Effector memory CD8-positive, alpha-beta T cell (primary cell): ENCODE measurements around the gene FUT2.
"Not testable (repeated sequence)": the region's sequence is repeated elsewhere in the genome, so short reads cannot be mapped to it uniquely, and the experiment has no call there.

Source experiments
- ATAC-seq: fragments of 150-1000 bp; cut with Tn5 transposase; replicated peaks from 2 replicates; pipeline ENCODE4 v1.10.0; 2021; ENCODE audit warnings: mild to moderate bottlenecking, moderate library complexity
- DNase-seq, 3 experiments: peaks; one replicate each; pipeline ENCODE4 v3.0.0; 2021
- H3K27ac Mint-ChIP-seq, 2 donors: one replicate each; pipeline ENCODE4 v1.8.0; 2022; ENCODE audit warnings: mild to moderate bottlenecking in 2 of 2, mixed read lengths in 2 of 2, moderate library complexity in 2 of 2
- H3K27me3 Mint-ChIP-seq, 2 donors: one replicate each; pipeline ENCODE4 v1.8.0; 2022; ENCODE audit warnings: mixed read lengths in 2 of 2
- H3K36me3 Mint-ChIP-seq: one replicate; pipeline ENCODE4 v1.8.0; 2022; ENCODE audit warnings: mild to moderate bottlenecking, moderate library complexity, mixed read lengths; ENCODE audit not compliant: insufficient read depth
- H3K4me1 Mint-ChIP-seq, 2 donors: one replicate each; pipeline ENCODE4 v1.8.0; 2022; ENCODE audit warnings: low read depth in 2 of 2, mixed read lengths in 2 of 2
- H3K4me3 Mint-ChIP-seq, 2 donors: one replicate each; pipeline ENCODE4 v1.8.0; 2022; ENCODE audit warnings: mild to moderate bottlenecking in 2 of 2, mixed read lengths in 2 of 2, moderate library complexity in 2 of 2
- H3K9me3 Mint-ChIP-seq, 2 donors: one replicate each; pipeline ENCODE4 v1.8.0; 2022; ENCODE audit warnings: mixed read lengths in 2 of 2

The FUT2 gene

DNA sequence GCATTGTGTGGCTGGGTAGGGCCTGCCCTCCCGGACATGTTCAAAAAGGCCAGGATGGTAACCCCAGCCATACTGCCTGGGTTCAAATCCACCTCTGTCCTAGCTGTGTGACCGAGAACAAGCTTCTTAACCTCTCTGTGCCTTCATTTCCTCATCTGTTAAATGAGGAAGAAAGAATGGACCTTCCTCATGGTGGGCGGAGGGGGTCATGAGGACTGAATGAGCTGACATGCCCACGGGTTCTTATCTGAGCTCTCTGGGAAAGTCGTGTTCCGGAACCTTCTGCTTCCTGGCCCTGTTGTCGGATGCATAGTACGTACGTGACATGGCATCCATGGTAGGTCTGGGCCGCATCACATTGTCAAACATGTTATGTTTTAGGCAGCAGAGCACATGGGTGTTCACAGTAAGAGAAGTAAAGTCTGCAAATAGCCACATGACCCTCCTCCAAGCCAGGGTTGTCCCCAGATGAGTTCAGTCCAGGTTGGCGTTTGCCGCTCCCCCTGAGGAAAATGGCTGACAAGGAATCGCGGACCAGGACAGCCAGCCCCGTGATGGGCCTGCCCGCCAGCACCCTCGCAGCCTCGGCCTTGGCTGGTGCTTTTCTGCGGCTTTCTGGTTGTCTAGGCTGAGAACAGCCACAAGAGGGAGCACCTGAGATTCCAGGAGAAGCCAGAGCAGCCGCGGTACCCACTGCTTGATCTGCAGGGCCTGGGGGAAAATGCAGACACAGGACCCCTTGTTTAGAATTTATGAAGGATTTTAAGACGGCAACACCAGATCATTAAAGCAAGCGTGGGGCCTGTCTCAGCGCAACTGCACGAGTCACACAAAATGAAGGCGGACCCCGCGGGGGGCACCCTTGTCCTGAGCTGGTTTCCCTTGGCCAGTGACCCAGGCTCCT lies 20.6 kb upstream of the FUT2 start:
- DNase-seq (peak; percentile 75 to 76 (median 75)), ATAC-seq (peak; percentile 96)
- H3K27me3 Mint-ChIP-seq = no peaks in the 10 kb centered on the region
- peak overlapping the region in 1 of 2 donors; percentile 60 for H3K27ac Mint-ChIP-seq
- peaks cover 5 to 6% of the 10 kb centered on the region in 2 donors for H3K4me1 Mint-ChIP-seq
- no peaks in the 10 kb centered on the region for H3K36me3 Mint-ChIP-seq
- no peaks in the 10 kb centered on the region for H3K9me3 Mint-ChIP-seq
- H3K4me3 Mint-ChIP-seq = peak overlapping the region in 1 of 2 donors; percentile 33

DNA sequence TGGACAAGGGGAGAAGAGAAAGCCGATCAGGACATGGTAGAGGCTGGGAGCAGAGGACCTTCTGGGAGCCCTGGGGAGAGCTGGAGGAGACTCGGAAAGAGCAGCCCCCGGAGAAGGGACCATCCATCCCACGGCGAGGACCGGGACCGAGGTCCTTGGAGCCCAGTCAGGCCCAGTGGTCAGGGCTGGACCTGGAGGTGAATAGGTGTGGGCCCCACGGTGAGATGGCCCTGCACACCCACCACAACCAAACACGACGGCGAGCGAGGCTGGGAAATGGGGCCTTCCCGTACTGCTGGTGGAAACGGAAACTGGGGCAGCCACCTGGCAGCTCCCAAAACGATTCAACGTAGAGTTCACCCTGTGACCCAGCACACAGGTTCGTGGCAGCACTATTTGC lies 19.3 kb upstream of the FUT2 start:
- Mint-ChIP-seq H3K36me3 (no peaks in the 10 kb centered on the region), H3K27ac (no peak overlapping the region), H3K27me3 (no peaks in the 10 kb centered on the region), H3K9me3 (no peaks in the 10 kb centered on the region), H3K4me3 (no peak overlapping the region), H3K4me1 (peaks cover 5 to 6% of the 10 kb centered on the region in 2 donors)
- DNase-seq = no peak
- no peak for ATAC-seq

DNA sequence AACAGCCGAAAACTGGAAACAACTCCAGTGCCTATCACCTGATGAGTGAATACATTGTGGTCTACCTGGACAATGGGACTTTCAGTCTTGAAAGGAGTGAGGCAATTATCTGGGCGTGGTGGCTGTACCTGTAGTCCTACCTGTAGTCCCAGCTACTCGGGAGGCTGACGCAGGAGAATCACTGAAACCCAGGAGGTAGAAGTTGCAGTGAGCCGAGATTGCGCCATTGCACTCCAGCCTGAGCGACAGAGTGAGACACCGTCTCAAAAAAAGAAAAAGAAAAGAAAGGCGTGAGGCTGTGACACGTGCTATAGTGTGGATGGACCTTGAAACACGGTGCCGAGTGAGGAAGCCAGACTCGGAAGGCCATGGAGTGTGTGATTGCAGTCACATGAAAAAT lies 18.9 kb upstream of the FUT2 start:
- no peak for DNase-seq
- ATAC-seq = no peak
- Mint-ChIP-seq H3K4me3 (no peak overlapping the region), H3K27ac (no peak overlapping the region), H3K4me1 (peaks cover 5 to 6% of the 10 kb centered on the region in 2 donors), H3K27me3 (no peaks in the 10 kb centered on the region), H3K9me3 (no peaks in the 10 kb centered on the region), H3K36me3 (no peaks in the 10 kb centered on the region)

DNA sequence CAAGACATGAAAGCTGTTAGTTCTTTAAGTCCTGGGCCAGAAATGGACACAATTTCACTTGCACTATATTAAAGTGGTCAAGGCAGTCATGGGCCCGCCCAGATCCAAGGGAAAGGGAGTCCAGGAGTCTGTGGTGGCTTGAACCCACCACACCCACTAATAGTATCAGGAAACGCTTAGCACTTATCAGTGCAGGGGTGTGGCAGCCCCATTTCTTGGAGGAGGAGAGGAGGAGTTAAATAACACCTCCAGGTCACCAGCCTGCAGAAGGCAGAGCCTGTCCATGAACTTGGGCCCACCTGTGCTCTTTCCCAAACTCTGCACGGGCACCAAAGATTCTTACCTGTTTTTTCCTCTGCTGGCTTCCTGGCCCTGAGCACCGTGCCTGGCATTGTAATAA lies 17.6 kb upstream of the FUT2 start:
- no peaks in the 10 kb centered on the region for H3K36me3 Mint-ChIP-seq
- ATAC-seq (no peak), DNase-seq (no peak)
- peaks cover 5 to 6% of the 10 kb centered on the region in 2 donors for H3K4me1 Mint-ChIP-seq
- no peaks in the 10 kb centered on the region for H3K9me3 Mint-ChIP-seq
- no peak overlapping the region for H3K27ac Mint-ChIP-seq
- H3K4me3 Mint-ChIP-seq = no peak overlapping the region
- no peaks in the 10 kb centered on the region for H3K27me3 Mint-ChIP-seq

DNA sequence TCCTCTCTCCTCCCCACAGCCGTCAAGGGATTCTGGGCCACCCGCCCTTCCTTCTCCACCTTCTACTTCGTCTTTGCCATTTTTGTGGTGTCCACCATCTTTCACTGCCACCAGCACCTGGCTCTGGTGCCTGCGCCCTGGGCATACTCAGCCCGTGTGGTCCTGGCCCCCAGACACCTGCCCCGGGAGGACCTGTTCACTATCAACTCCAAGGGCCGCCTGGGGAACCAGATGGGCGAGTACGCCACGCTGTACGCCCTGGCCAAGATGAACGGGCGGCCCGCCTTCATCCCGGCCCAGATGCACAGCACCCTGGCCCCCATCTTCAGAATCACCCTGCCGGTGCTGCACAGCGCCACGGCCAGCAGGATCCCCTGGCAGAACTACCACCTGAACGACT lies 15.8 kb upstream of the FUT2 start:
- H3K27ac Mint-ChIP-seq, H3K27me3 Mint-ChIP-seq, H3K4me1 Mint-ChIP-seq, H3K9me3 Mint-ChIP-seq, ATAC-seq, H3K4me3 Mint-ChIP-seq, H3K36me3 Mint-ChIP-seq, DNase-seq: not testable (repeated sequence)

DNA sequence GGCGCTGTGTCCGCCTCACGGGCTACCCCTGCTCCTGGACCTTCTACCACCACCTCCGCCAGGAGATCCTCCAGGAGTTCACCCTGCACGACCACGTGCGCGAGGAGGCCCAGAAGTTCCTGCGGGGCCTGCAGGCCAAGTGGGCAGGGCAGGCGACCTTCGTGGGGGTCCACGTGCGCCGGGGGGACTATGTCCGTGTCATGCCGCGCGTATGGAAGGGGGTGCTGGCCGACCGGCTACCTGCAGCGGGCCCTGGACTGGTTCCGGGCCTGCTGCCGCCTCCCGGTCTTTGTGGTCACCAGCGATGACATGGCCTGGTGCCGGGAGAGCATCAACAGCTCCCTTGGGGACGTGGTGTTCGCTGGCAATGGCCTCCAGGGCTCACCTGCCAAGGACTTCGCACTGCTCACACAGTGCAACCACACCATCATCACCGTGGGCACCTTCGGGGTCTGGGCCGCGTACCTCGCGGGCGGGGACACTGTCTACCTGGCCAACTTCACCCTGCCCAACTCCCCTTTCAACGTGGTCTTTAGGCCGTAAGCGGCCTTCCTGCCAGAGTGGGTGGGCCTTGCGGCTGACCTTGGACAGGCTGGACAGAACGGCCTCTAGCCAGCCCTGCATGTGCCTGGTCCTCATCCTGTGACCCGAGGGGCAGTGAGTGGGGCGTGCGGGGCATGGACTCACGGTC lies 15.2 kb upstream of the FUT2 start:
- H3K27me3 Mint-ChIP-seq = no peaks in the 10 kb centered on the region
- ATAC-seq (no peak), DNase-seq (no peak)
- H3K4me1 Mint-ChIP-seq = peaks cover 0 to under 1% of the 10 kb centered on the region in 2 donors
- no peak overlapping the region for H3K27ac Mint-ChIP-seq
- no peaks in the 10 kb centered on the region for H3K36me3 Mint-ChIP-seq
- no peaks in the 10 kb centered on the region for H3K9me3 Mint-ChIP-seq
- H3K4me3 Mint-ChIP-seq = no peak overlapping the region

DNA sequence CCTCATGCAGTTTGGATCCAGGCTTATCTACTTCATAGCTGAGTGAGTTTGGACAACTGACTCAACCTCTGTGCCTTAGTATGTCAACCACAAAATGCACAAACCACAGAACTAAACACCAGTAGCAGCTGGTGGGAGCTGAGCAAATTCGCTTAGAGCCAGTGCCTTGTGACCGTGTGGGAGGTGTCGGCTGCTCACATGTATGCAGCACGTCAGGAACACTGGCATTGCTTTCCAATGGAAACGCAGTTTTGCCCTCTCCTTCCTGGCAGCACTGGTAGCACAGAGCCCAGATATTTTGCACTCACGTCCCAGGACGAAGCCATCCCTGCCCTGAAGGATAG lies 14.7 kb upstream of the FUT2 start:
- Mint-ChIP-seq H3K27ac (no peak overlapping the region), H3K4me1 (no peaks in the 10 kb centered on the region), H3K4me3 (no peak overlapping the region), H3K9me3 (no peaks in the 10 kb centered on the region), H3K27me3 (no peaks in the 10 kb centered on the region), H3K36me3 (no peaks in the 10 kb centered on the region)
- DNase-seq = no peak
- no peak for ATAC-seq

DNA sequence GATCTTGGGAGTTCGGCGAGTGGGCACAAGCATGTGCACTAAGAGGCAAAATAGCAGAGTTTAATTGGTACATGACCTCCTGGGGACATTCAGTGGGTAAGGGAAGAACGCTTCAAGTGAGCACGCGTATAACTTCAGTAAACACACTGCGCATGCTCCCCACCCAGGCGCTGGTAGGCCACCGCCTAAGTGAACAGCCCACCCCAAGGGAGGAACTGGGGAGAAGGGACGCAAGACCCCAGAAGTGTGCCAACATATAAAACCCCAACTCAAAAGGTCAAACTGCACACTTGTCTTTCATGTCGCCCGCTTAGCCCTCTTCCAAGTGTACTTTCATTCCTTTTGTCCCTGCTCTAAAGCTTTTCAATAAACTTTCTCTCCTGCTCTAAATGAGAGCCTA lies 12.4 kb upstream of the FUT2 start:
- H3K9me3 Mint-ChIP-seq = no peaks in the 10 kb centered on the region
- H3K27ac Mint-ChIP-seq = no peak overlapping the region
- no peak overlapping the region for H3K4me3 Mint-ChIP-seq

DNA sequence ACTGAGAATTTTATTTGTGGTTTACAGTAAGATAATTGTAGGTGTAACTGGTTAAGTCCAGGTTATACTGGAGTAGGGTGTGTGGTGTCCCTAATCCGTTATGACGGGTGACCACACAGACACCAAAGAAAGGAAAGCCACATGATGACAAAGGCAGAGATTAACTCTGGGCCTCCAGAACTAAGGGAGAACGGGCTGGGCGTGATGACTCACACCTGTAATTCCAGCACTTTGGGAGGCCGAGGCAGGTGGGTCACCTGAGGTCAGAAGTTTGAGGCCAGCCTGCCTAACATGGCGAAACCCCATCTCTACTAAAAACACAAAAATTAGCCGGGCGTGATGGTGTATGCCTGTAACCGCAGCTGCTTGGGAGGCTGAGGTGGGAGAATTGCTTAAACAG lies 10.2 kb upstream of the FUT2 start:
- Mint-ChIP-seq H3K27ac (no peak overlapping the region), H3K27me3 (no peaks in the 10 kb centered on the region), H3K36me3 (no peaks in the 10 kb centered on the region), H3K4me1 (no peaks in the 10 kb centered on the region), H3K9me3 (no peaks in the 10 kb centered on the region), H3K4me3 (no peak overlapping the region)
- DNase-seq (no peak), ATAC-seq (no peak)

More for the DNA sequence above, 12.4 kb upstream of the FUT2 start:
- Mint-ChIP-seq H3K36me3 (no peaks in the 10 kb centered on the region), H3K27me3 (no peaks in the 10 kb centered on the region), H3K4me1 (no peaks in the 10 kb centered on the region)
- ATAC-seq (no peak), DNase-seq (no peak)

DNA sequence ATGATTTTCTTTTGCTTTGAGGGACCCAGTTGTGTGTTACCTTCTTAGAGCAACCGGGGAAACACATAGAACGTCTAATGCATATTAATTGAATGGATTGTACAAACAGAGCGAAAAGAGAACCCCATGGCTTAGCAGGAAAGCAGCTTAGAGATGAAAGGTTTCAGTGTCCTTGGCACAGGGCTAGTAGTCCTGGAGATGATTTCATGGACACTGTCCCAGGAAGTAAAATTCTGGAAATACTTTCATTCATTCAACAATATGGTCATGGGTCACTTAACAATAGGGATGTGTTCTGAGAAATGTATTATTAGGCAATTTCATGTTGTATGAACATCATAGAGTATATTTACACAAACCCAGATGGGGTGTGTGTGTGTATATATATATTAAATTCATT lies 9.7 kb upstream of the FUT2 start:
- H3K4me3 Mint-ChIP-seq = no peak overlapping the region
- no peaks in the 10 kb centered on the region for H3K36me3 Mint-ChIP-seq
- no peaks in the 10 kb centered on the region for H3K9me3 Mint-ChIP-seq
- no peak for ATAC-seq
- H3K27me3 Mint-ChIP-seq = no peaks in the 10 kb centered on the region
- H3K27ac Mint-ChIP-seq = no peak overlapping the region
- no peak for DNase-seq
- H3K4me1 Mint-ChIP-seq = no peaks in the 10 kb centered on the region

DNA sequence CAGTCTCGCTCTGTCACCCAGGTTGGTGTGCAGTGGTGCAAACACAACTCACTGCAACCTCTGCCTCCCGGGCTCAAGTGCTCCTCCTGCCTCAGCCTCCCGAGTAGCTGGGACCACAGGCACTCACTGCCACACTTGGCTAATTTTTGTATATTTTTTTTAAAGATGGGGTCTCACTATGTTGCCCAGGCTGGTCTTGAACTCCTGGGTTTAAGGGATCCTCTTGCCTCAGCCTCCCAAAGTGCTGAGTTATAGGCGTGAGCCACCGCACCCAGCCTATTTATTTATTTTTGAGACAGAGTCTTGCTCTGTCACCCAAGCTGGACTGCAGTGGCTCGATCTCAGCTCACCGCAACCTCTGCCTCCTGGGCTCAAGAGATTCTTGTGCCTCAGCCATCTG lies 9.1 kb upstream of the FUT2 start:
- H3K36me3 Mint-ChIP-seq, H3K4me3 Mint-ChIP-seq, ATAC-seq, H3K27me3 Mint-ChIP-seq, H3K9me3 Mint-ChIP-seq, H3K4me1 Mint-ChIP-seq, H3K27ac Mint-ChIP-seq, DNase-seq: not testable (repeated sequence)

DNA sequence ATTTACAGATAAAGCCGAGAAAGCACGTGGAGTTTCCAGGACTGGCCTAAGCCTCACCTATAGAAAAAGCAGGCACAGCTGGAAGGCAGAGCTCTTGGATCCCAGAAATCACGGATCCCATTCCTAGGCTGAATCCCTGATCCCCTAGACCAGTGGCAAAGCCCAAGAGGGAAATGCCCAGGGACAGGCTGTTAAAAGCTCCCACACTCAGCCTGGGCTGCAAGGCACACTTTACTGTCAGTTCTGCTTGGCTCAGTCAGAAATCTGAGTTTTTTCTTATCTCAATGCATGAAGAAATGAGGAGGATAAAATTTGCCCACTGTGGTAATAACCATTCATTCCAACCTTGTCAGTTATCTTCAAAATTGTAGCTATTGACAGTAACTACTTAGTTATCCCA lies 8.0 kb upstream of the FUT2 start:
- no peak for ATAC-seq
- Mint-ChIP-seq H3K36me3 (no peaks in the 10 kb centered on the region), H3K4me3 (no peak overlapping the region), H3K27ac (no peak overlapping the region), H3K9me3 (no peaks in the 10 kb centered on the region), H3K4me1 (no peaks in the 10 kb centered on the region), H3K27me3 (no peaks in the 10 kb centered on the region)
- no peak for DNase-seq

DNA sequence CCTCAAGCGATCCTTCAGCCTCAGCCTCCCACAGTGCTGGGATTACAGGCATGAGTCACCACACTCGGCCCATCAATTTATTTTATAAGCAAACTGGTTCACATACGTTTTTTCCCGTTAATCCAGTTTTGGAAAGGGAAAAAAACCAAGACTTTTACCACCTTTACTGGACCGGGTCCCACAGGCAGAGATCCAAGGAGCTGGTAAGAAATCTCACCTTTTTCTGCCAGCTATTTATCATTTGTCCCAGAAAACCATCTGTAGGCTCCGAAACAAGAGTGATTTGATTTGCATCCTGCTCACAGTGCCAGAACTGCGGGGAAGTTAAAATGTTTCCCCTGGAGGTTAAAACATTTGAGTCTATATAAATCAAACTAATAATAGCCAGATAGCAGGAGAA lies 6.3 kb upstream of the FUT2 start:
- Mint-ChIP-seq H3K4me3 (no peak overlapping the region), H3K9me3 (no peaks in the 10 kb centered on the region), H3K36me3 (no peaks in the 10 kb centered on the region), H3K4me1 (peaks cover 0 to 1% of the 10 kb centered on the region in 2 donors), H3K27ac (no peak overlapping the region), H3K27me3 (no peaks in the 10 kb centered on the region)
- DNase-seq (no peak), ATAC-seq (no peak)

DNA sequence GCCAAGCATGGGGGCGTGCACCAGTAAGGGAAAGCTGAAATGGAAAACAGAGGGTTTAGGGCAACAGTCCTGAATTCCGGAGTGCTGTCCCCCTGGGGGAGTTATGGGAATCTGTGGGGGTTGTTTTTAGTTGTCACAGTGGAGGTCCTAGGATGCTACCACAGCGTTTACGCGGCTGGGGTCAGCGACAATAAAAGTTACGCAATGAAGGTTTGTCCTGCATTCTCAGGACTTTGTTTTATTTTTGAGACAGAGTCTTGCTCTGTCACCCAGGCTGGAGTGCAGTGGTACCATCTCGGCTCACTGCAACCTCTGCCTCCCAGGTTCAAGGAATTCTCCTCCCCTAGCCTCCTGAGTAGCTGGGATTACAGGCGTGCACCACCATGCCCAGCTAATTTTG lies 2.1 kb upstream of the FUT2 start:
- not testable (repeated sequence) for ATAC-seq, H3K4me1 Mint-ChIP-seq, H3K36me3 Mint-ChIP-seq, H3K27ac Mint-ChIP-seq, H3K9me3 Mint-ChIP-seq, H3K4me3 Mint-ChIP-seq, DNase-seq
- H3K27me3 Mint-ChIP-seq = peaks cover 17 to 27% of the 10 kb centered on the region in 2 donors
